ENCODE results near the gene CPT1B. TPM values are rescaled to one million over a fixed set of nuclear protein-coding genes. Genes with fewer than 3 reads are reported as not detected.

The CPT1B gene
- total RNA-seq, 4 donors from 2014 or later: 9.7 to 38.7 (median 14.9) TPM

DNA sequence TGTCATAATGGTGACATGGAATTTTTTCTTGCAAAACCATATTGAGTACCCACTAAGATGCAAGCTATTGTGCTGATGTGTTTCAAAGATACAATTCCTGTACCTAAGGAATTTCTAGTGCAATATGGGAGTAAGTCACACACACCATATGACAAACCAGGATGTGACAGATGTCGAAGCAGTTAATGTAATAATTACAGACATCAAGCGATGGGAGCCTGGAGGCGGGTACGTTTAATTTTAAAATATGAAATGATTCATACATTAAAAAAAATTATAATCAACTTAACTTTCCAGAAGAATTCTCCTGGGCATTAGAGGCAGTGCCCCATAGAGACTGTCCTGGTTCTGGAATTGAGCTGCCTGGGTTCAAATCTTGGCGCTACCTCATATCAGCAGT, 21.5 kb downstream of the CPT1B start:
- Histone ChIP-seq H3K36me3 (no peaks in the 10 kb centered on the region), H3K27ac (no peak overlapping the region), H3K4me3 (replicated peaks in 1 of 3) (no peak overlapping the region), H3K27me3 (no peaks in the 10 kb centered on the region), H3K9me3 (no peaks in the 10 kb centered on the region), H3K4me1 (no peaks in the 10 kb centered on the region)
- WGBS, 2 donors: 89% methylated on average over 5 of the region's 5 CpGs
- TF ChIP-seq POLR2A (IDR thresholded peaks at IDR 0.05) (no peak), CTCF (IDR thresholded peaks at IDR 0.05) (no peak)
- no peak for DNase-seq
- intact Hi-C loops (cut with DNase I): no loop called here

- Histone ChIP-seq H3K4me3 (replicated peaks in 1 of 3) (no peak overlapping the region), H3K9me3 (no peaks in the 10 kb centered on the region), H3K27ac (no peak overlapping the region), H3K4me1 (peaks cover 0 to 5% of the 10 kb centered on the region in 2 donors), H3K36me3 (no peaks in the 10 kb centered on the region), H3K27me3 (no peaks in the 10 kb centered on the region)
- intact Hi-C loops (cut with DNase I): no loop called here
- DNase-seq: no peak
- 73 to 81% methylated on average over 8 of the region's 8 CpGs for WGBS, 2 donors
- no peak for TF ChIP-seq POLR2A (IDR thresholded peaks at IDR 0.05)
- no peak for TF ChIP-seq CTCF (IDR thresholded peaks at IDR 0.05)
Measured at GRCh38 chr22:50553310-50553709, 24.9 kb downstream of the CPT1B start.

- no peaks in the 10 kb centered on the region for H3K27me3 ChIP-seq
Measured at GRCh38 chr22:50551160-50551752, 27.0 kb downstream of the CPT1B start.

DNA sequence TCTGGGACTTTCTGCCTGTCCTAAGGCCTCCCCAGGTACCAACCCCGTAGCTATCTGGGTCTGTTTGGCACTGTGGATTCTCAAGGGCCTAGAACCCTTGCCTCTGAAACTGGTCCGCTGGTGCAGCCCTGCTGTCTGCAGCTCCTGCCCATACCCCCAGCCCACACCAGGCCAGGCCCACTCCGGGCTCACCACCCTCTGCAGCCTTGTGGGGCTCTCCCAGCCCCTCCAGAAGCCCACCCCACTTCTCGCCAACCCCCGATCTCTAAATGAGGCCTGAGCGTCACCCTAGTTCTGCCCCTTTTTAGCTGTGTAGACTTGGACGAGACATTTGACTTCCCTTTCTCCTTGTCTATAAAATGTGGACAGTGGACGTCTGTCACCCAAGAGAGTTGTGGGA, 27.8 kb downstream of the CPT1B start:
- no peak for DNase-seq
- H3K27me3 ChIP-seq: no peaks in the 10 kb centered on the region
- H3K4me3 ChIP-seq (replicated peaks in 1 of 3): no peak overlapping the region
- peaks cover 0 to 7% of the 10 kb centered on the region in 2 donors for H3K4me1 ChIP-seq
- no peak for TF ChIP-seq POLR2A (IDR thresholded peaks at IDR 0.05)
- TF ChIP-seq CTCF (IDR thresholded peaks at IDR 0.05): no peak
- WGBS, 2 donors: 87 to 93% methylated on average over 8 of the region's 8 CpGs
- intact Hi-C loops (cut with DNase I): no loop called here
- H3K9me3 ChIP-seq: no peaks in the 10 kb centered on the region
- no peaks in the 10 kb centered on the region for H3K36me3 ChIP-seq
- no peak overlapping the region for H3K27ac ChIP-seq

More at GRCh38 chr22:50551160-50551752, 27.0 kb downstream of the CPT1B start:
- H3K36me3 ChIP-seq: no peaks in the 10 kb centered on the region
- 91 to 97% methylated on average over 7 to 9 of the region's 11 CpGs for WGBS, 2 donors
- no peak overlapping the region for H3K4me3 ChIP-seq (replicated peaks in 1 of 3)
- intact Hi-C loops (cut with DNase I): no loop called here
- peaks cover 0 to 7% of the 10 kb centered on the region in 2 donors for H3K4me1 ChIP-seq
- no peak overlapping the region for H3K27ac ChIP-seq
- TF ChIP-seq CTCF (IDR thresholded peaks at IDR 0.05) (no peak), POLR2A (IDR thresholded peaks at IDR 0.05) (no peak)
- DNase-seq: no peak
- no peaks in the 10 kb centered on the region for H3K9me3 ChIP-seq

DNA sequence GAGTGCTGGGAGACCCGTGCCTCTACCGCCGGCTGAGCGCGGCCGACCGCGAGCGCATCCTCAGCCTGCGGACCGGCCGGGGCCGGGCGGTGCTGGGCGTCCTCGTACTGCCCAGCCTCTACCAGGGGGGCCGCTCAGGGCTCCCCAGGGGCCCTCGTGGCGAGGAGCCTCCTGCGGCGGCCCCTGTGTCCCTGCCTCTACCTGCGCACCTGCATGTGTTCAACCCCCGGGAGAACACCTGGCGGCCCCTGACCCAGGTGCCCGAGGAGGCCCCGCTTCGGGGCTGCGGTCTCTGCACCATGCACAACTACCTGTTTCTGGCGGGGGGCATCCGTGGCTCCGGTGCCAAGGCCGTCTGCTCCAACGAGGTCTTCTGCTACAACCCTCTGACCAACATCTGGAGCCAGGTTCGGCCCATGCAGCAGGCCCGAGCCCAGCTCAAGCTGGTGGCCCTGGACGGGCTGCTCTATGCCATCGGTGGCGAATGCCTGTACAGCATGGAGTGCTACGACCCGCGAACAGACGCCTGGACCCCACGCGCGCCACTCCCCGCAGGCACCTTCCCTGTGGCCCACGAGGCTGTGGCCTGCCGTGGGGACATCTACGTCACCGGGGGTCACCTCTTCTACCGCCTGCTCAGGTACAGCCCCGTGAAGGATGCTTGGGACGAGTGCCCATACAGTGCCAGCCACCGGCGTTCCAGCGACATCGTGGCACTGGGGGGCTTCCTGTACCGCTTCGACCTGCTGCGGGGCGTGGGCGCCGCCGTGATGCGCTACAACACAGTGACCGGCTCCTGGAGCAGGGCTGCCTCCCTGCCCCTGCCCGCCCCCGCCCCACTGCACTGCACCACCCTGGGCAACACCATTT, 29.1 kb downstream of the CPT1B start:
- peak overlapping the region in 1 of 3 donors; percentile 9 for H3K4me3 ChIP-seq (replicated peaks in 1 of 3)
- H3K27ac ChIP-seq: no peak overlapping the region
- peaks cover 6 to 16% of the 10 kb centered on the region in 2 donors for H3K4me1 ChIP-seq
- DNase-seq: no peak
- no peaks in the 10 kb centered on the region for H3K27me3 ChIP-seq
- 81% methylated on average over 24 to 34 of the region's 68 CpGs for WGBS, 2 donors
- H3K36me3 ChIP-seq: no peaks in the 10 kb centered on the region
- TF ChIP-seq POLR2A (IDR thresholded peaks at IDR 0.05) (no peak), CTCF (IDR thresholded peaks at IDR 0.05) (no peak)
- intact Hi-C loops (cut with DNase I): no loop called here
- H3K9me3 ChIP-seq: no peaks in the 10 kb centered on the region

Data from thyroid gland (tissue), 4 donors.